Activated T-helper 17 cell treated with anti-CD3 and anti-CD28 coated beads, Interleukin-2, amount 50 U/mL, for 72 hours (primary cell): ENCODE measurements around the gene DAAM2. TPM values are rescaled to one million over a fixed set of nuclear protein-coding genes. Genes with fewer than 3 reads are reported as not detected.

Source experiments
- ATAC-seq: fragments of 150-1000 bp; cut with Tn5 transposase; replicated peaks from 2 replicates; pipeline ENCODE4 v1.10.0; 2021; ENCODE audit warnings: mild to moderate bottlenecking, moderate library complexity
- H3K27ac Mint-ChIP-seq: one replicate; pipeline ENCODE4 v1.8.0; 2022; ENCODE audit warnings: mixed read lengths
- H3K27me3 Mint-ChIP-seq: one replicate; pipeline ENCODE4 v1.8.0; 2022; ENCODE audit warnings: mixed read lengths
- H3K36me3 Mint-ChIP-seq: one replicate; pipeline ENCODE4 v1.8.0; 2022; ENCODE audit warnings: low read depth, mild to moderate bottlenecking, mixed read lengths
- H3K4me1 Mint-ChIP-seq: one replicate; pipeline ENCODE4 v1.8.0; 2022; ENCODE audit warnings: mixed read lengths
- H3K4me3 Mint-ChIP-seq: one replicate; pipeline ENCODE4 v1.8.0; 2022; ENCODE audit warnings: mild to moderate bottlenecking, mixed read lengths
- H3K9me3 Mint-ChIP-seq: one replicate; pipeline ENCODE4 v1.8.0; 2022; ENCODE audit warnings: mixed read lengths
- total RNA-seq, 2 donors: library from RNA; stranded (reverse); gene quantifications; one replicate each; pipeline ENCODE4 v1.2.3, GENCODE V29; 2022

Gene DAAM2
- total RNA-seq, 2 donors from 2014 or later = not detected

GRCh38 chr6:39819228-39819627 lies 27.1 kb downstream of the DAAM2 start:
- Mint-ChIP-seq H3K4me1 (no peaks in the 10 kb centered on the region), H3K4me3 (no peak overlapping the region), H3K27me3 (no peaks in the 10 kb centered on the region), H3K27ac (no peak overlapping the region), H3K9me3 (no peaks in the 10 kb centered on the region), H3K36me3 (no peaks in the 10 kb centered on the region)
- ATAC-seq = no peak

- H3K27ac Mint-ChIP-seq = no peak overlapping the region
- H3K9me3 Mint-ChIP-seq = no peaks in the 10 kb centered on the region
- H3K36me3 Mint-ChIP-seq = no peaks in the 10 kb centered on the region
- H3K4me3 Mint-ChIP-seq = no peak overlapping the region
- ATAC-seq = no peak
- H3K4me1 Mint-ChIP-seq = no peaks in the 10 kb centered on the region
- H3K27me3 Mint-ChIP-seq = no peaks in the 10 kb centered on the region
Observed at GRCh38 chr6:39819676-39820075, 27.5 kb downstream of the DAAM2 start.

- H3K27me3 Mint-ChIP-seq = no peaks in the 10 kb centered on the region
- no peaks in the 10 kb centered on the region for H3K9me3 Mint-ChIP-seq
- no peak overlapping the region for H3K4me3 Mint-ChIP-seq
- no peaks in the 10 kb centered on the region for H3K4me1 Mint-ChIP-seq
- H3K36me3 Mint-ChIP-seq = no peaks in the 10 kb centered on the region
- no peak overlapping the region for H3K27ac Mint-ChIP-seq
- ATAC-seq = no peak
Observed at GRCh38 chr6:39820553-39820952, 28.4 kb downstream of the DAAM2 start.

- no peaks in the 10 kb centered on the region for H3K4me1 Mint-ChIP-seq
- H3K36me3 Mint-ChIP-seq = no peaks in the 10 kb centered on the region
- no peaks in the 10 kb centered on the region for H3K9me3 Mint-ChIP-seq
- no peaks in the 10 kb centered on the region for H3K27me3 Mint-ChIP-seq
- H3K27ac Mint-ChIP-seq = no peak overlapping the region
- H3K4me3 Mint-ChIP-seq = no peak overlapping the region
- ATAC-seq = no peak
Observed at GRCh38 chr6:39821046-39821740, 29.0 kb downstream of the DAAM2 start.

- Mint-ChIP-seq H3K27me3 (no peaks in the 10 kb centered on the region), H3K9me3 (no peaks in the 10 kb centered on the region), H3K36me3 (no peaks in the 10 kb centered on the region), H3K4me1 (no peaks in the 10 kb centered on the region), H3K4me3 (no peak overlapping the region), H3K27ac (no peak overlapping the region)
- ATAC-seq = no peak
Observed at GRCh38 chr6:39821742-39822532, 29.8 kb downstream of the DAAM2 start.

GRCh38 chr6:39822846-39823815 lies 31.0 kb downstream of the DAAM2 start:
- Mint-ChIP-seq H3K4me1 (no peaks in the 10 kb centered on the region), H3K36me3 (no peaks in the 10 kb centered on the region), H3K27ac (no peak overlapping the region), H3K9me3 (no peaks in the 10 kb centered on the region), H3K4me3 (no peak overlapping the region), H3K27me3 (no peaks in the 10 kb centered on the region)
- no peak for ATAC-seq

- H3K27me3 Mint-ChIP-seq = no peaks in the 10 kb centered on the region
- no peak overlapping the region for H3K27ac Mint-ChIP-seq
- H3K4me3 Mint-ChIP-seq = no peak overlapping the region
- H3K9me3 Mint-ChIP-seq = no peaks in the 10 kb centered on the region
- ATAC-seq = no peak
- H3K36me3 Mint-ChIP-seq = no peaks in the 10 kb centered on the region
- no peaks in the 10 kb centered on the region for H3K4me1 Mint-ChIP-seq
Observed at GRCh38 chr6:39824030-39824926, 32.1 kb downstream of the DAAM2 start.

GRCh38 chr6:39829331-39829730 lies 37.2 kb downstream of the DAAM2 start:
- H3K4me3 Mint-ChIP-seq = no peak overlapping the region
- no peaks in the 10 kb centered on the region for H3K4me1 Mint-ChIP-seq
- H3K9me3 Mint-ChIP-seq = no peaks in the 10 kb centered on the region
- H3K36me3 Mint-ChIP-seq = no peaks in the 10 kb centered on the region
- no peak for ATAC-seq
- no peak overlapping the region for H3K27ac Mint-ChIP-seq
- H3K27me3 Mint-ChIP-seq = peaks cover 18% of the 10 kb centered on the region

GRCh38 chr6:39830444-39830843 lies 38.3 kb downstream of the DAAM2 start:
- Mint-ChIP-seq H3K27me3 (peaks cover 21% of the 10 kb centered on the region), H3K27ac (no peak overlapping the region), H3K4me1 (no peaks in the 10 kb centered on the region), H3K4me3 (no peak overlapping the region), H3K9me3 (no peaks in the 10 kb centered on the region), H3K36me3 (no peaks in the 10 kb centered on the region)
- ATAC-seq = no peak

- no peak overlapping the region for H3K4me3 Mint-ChIP-seq
- no peaks in the 10 kb centered on the region for H3K4me1 Mint-ChIP-seq
- no peak for ATAC-seq
- peaks cover 31% of the 10 kb centered on the region for H3K27me3 Mint-ChIP-seq
- H3K36me3 Mint-ChIP-seq = no peaks in the 10 kb centered on the region
- H3K9me3 Mint-ChIP-seq = no peaks in the 10 kb centered on the region
- H3K27ac Mint-ChIP-seq = no peak overlapping the region
Observed at GRCh38 chr6:39831701-39832100, 39.5 kb downstream of the DAAM2 start.

GRCh38 chr6:39834278-39834677 lies 42.1 kb downstream of the DAAM2 start:
- no peak for ATAC-seq
- H3K9me3 Mint-ChIP-seq = no peaks in the 10 kb centered on the region
- no peaks in the 10 kb centered on the region for H3K4me1 Mint-ChIP-seq
- H3K4me3 Mint-ChIP-seq = no peak overlapping the region
- no peaks in the 10 kb centered on the region for H3K36me3 Mint-ChIP-seq
- H3K27me3 Mint-ChIP-seq = peaks cover 39% of the 10 kb centered on the region
- no peak overlapping the region for H3K27ac Mint-ChIP-seq

GRCh38 chr6:39834866-39835265 lies 42.7 kb downstream of the DAAM2 start:
- Mint-ChIP-seq H3K4me3 (no peak overlapping the region), H3K9me3 (no peaks in the 10 kb centered on the region), H3K4me1 (no peaks in the 10 kb centered on the region), H3K27ac (no peak overlapping the region), H3K27me3 (peaks cover 41% of the 10 kb centered on the region), H3K36me3 (no peaks in the 10 kb centered on the region)
- no peak for ATAC-seq

- Mint-ChIP-seq H3K4me1 (no peaks in the 10 kb centered on the region), H3K27ac (no peak overlapping the region), H3K4me3 (no peak overlapping the region), H3K27me3 (peaks cover 43% of the 10 kb centered on the region), H3K36me3 (no peaks in the 10 kb centered on the region), H3K9me3 (no peaks in the 10 kb centered on the region)
- ATAC-seq = no peak
Observed at GRCh38 chr6:39835821-39836295, 43.7 kb downstream of the DAAM2 start.
